ENCODE measurements around the gene AGR2.
A peak's percentile ranks its signal among the peaks of the same experiment; 100 is the strongest.
"Not testable (repeated sequence)": the region's sequence is repeated elsewhere in the genome, so short reads cannot be mapped to it uniquely, and the experiment has no call there.

The AGR2 gene

DNA sequence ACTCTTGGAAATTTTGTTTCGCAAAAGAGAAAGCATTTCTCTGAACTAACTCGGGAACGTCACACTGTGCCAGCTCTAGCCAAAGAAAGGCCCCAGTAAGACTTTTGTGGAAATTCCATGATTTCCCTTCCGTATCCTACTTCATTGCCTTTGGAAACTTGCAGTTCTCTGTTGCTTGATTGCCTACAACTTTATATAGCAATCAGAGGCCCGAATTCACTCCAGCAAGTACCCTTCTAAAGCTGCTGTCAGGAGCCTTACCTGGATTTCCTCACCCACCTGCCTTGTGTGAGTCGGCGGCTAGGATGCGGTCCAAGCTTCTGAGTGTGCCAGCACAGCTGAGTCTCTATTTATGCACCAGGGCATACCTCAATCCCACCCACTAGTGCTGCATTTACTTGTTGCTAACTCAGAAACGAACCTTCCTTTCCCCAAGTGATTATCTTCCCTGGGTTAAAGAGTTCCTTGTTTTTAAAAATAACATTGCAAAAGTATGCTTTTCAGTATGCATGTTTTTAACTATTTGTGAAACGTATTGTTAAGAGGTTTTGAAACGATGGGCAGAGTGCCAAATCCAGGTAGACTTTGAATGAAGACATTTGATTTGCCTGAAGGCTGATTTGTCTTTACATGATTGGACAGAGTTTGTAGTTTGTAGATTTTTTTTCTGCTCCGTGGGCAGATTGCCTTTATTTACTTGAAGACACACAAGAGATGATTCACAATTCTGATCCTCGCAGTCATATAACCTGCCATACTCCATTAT, at the start of gene AGR2:
Gene AGR2, minus strand, starts transcription at position 326 of the 766 bp plus-strand sequence. CDS start 3,203 bp downstream, outside the sequence.
- DNase-seq = no peak

DNA sequence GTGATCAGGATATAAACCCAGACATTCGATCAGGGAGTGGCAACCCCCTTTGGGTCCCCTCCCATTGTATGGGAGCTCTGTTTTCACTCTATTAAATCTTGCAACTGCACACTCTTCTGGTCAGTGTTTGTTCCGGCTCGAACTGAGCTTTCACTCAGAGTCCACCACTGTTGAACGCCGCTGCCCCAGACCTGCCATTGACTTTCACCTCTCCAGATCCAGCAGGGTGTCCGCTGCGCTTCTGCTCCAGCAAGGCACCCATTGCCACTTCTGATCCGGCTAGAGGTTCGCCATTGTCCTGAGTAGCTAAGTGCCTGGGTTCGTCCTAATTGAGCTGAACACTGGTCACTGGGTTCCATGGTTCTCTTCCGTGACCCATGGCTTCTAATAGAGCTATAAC, 48.4 kb upstream of the AGR2 start:
- DNase-seq = not testable (repeated sequence)

DNA sequence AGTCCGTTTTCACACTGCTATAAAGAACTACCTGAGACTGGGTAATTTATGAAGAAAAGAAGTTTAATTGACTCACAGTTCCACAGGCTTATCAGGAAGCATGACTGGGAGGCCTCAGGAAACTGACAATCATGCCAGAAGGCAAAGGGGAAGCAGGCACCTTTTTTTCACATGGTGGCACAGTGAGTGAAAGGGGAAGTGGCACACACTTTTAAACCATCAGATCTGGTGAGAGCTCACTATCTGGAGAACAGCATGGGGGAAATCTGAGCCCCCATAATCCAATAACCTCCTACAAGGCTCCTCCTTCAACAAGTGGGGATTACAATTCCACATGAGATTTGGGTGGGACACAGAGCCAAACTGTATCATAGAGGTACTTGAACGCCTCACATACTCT, 47.0 kb upstream of the AGR2 start:
- peak; percentile 7 for DNase-seq

DNA sequence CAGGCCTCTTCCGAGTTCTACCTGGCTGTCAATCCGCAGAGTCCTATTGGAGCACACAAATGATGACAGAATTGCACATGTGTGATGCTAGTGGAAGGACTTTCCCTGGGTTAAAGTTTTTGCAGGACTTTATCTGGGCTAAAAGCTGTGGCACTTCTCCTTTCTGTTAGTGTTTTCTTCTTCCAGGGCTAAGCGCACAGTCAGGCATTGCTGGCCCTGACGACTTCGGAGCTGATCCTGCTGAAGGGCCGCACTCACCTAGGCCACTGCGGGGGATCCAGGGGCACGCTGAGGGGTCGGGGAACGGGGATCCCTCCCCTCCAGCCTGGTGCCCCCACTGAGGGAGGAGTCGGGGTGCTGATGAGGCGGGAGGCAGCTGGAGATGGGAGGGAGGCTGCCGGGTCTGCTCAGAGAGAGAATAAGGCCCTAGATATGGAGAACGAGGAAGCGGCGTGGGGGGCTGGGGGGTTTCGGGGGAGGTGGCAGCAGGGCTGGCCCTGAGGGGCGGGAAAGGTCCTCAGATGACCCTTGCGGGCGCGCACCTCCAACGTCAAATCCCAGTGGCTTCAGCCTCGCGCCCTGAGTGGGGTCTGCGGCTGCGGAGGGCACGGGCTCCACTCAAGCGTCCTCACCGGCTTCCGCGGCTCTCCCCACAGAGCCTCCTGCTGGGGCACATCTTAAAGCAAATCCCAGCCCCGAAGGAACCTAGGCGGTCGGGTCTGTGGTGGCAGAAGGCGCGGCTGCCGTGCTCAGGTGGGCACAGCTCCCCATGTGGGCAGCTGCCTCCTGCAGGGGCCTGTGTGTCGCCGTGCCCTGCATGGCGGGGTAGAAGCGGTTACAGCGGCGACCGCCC, 46.0 kb upstream of the AGR2 start:
- no peak for DNase-seq

- no peak for DNase-seq
These were observed 44.7 kb upstream of the AGR2 start for GRCh38 chr7:16849296-16850148.

- DNase-seq = no peak
These were observed 42.6 kb upstream of the AGR2 start for GRCh38 chr7:16847381-16847860.

DNA sequence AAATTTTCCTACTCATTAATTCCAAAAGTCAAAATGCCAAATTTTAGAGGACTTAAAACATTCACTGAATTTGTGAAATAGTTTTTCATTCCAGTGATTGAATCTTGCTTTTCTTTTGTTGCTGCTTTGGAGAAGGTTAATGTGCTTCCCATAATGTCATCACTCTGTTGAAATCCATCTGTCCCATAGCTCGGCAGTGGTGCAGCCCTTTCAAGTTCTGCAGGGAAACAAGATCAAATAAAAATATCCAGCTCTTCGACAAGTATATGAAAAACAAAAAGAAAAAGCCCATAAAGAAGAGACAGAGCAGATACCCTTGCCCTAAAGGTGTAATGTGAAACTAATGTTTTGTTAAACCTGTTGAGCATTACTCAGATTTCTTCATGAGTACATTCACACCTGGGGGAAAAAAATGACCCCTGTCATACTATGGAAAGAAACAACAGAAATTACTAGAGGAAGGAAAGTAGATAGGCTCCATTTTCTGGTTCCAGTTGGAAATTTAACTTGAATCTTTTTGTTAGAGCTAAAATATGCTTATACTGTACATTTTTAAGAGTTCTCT, 41.9 kb upstream of the AGR2 start:
- no peak for DNase-seq

DNA sequence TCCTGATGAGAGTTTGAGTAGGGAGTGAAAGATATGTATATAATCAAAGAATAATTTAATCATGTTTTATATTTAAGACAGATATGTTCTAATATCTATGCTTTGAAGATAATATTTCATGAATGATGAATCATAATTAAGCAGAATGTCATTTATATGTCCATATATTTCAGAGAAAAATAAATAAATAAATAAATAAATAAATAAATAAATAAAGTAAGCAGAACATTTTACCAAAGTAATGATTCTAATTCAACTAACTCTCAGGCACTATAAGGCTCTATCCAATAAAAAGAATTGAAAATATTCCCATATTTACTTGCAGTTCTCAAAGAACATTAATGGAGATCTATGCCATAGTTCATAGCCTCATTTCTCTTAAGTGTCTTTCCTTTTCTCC, 40.9 kb upstream of the AGR2 start:
- no peak for DNase-seq

DNA sequence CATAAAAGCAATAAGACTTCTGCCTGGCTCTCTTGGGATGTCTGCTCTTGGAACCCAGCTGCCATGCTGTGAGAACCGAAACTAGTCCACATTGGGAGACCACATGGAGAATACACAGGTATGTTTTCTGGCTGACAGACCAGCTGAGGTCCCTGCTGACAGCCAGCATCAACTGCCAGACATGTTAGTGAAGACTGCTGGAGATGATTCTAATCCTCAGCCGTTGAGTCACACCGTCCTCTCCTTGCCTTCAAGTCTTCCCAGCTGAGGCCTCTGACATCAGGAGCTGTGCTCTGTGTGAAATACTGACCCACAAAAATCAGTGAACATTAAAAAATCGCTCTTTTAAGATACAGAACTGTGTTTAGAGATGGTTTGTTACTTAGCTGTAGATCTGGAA, 36.9 kb upstream of the AGR2 start:
- no peak for DNase-seq

- DNase-seq = no peak
These were observed 35.3 kb upstream of the AGR2 start for GRCh38 chr7:16840094-16840493.

- DNase-seq = no peak
These were observed 34.8 kb upstream of the AGR2 start for GRCh38 chr7:16839646-16840045.

- no peak for DNase-seq
These were observed 34.1 kb upstream of the AGR2 start for GRCh38 chr7:16838891-16839290.

- DNase-seq = no peak
These were observed 33.6 kb upstream of the AGR2 start for GRCh38 chr7:16838386-16838785.

GRCh38 chr7:16836481-16836880, 31.7 kb upstream of the AGR2 start:
- no peak for DNase-seq

DNA sequence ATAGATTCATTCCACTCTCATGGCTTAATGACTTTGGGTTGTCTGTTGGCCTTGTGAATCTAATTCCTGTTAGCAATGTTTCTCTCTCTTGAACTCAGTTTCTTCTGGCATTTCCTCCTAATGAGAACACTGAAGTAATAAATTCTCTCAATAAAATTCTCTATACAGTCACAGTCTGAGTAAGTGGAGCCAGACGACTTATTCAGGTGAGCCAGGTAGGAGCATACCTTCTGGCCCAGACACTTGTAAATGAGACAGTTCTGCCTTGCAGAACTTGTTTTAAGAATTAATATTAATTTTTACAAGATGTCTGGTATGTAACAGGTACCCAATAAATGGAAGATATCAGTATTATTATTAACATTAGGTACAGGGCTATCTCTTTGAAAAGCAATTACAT, 28.6 kb upstream of the AGR2 start:
- no peak for DNase-seq

GRCh38 chr7:16826060-16826459, 21.3 kb upstream of the AGR2 start:
- no peak for DNase-seq

- no peak for DNase-seq
These were observed 17.2 kb upstream of the AGR2 start for GRCh38 chr7:16822029-16822428.

DNA sequence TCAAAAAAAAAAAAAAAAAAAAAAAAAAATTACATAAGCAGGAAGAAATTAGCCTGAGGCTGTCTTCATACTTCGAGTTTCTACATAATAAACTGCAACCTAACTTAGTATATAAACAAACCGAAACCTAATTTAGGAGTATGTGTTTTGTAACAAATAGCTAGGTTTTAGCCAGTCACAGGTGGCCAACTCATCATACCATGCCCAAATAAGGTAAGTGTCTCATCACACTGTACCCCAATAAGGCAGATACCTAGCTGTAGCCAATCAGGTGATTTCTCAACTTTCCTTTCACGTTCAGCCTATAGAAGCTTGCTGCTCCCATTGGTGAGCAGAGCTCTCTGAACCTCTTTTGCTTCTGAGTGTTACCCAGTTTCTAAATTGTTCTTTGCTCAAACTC, 13.9 kb upstream of the AGR2 start:
- no peak for DNase-seq

DNA sequence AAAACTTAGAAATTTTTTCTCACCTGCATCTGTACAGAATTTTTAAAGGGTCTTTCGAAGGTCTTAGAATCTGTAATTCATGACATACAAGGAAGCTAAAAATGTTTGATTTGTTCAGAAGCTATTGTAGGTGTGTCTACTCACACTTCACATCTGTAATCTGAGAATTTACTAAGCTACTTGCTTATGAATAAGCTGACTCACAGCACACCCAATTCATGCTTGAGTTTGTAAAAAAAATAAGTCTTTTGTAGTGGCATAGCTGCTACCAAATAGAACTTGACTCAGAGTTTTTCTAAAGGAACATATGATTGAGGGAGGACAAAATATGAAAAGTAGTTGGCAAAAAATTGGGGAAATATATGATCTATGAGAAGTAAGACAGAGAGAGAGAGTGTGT, 12.7 kb upstream of the AGR2 start:
- DNase-seq = no peak

DNA sequence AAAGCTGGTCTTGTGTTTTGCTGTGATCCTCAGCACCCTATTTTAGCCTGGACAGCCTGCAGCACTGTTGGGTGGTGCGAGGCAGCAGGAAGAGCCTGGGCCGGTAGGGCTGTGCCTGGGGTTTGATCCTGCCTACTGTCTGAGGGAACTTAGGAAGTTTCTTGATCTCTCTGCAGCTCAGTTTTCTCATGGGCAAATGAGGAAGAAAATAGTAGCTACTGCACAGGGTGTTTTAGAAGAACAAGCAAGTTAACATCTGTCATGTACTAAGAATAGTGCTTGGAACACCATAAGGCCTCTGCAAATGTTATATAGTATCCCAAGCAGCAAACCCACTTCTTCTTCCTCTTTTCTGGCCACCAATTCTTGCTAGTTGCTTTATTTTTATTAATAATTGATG, 12.0 kb upstream of the AGR2 start:
- DNase-seq = no peak

- DNase-seq = no peak
These were observed 10.2 kb upstream of the AGR2 start for GRCh38 chr7:16815001-16815400.

GRCh38 chr7:16813232-16813616, 8.4 kb upstream of the AGR2 start:
- DNase-seq = no peak

All from CD4-positive, alpha-beta T cell treated with Interleukin-4 for 4 hours (primary cell).